ENCODE measurements around the gene MTCH2. TPM values are rescaled to one million over a fixed set of nuclear protein-coding genes. Genes with fewer than 3 reads are reported as not detected.

Gene MTCH2
- polyA plus RNA-seq, 6 donors from 2014 or later = 56.9 to 77.3 (median 64.6) TPM

- H3K27ac Mint-ChIP-seq = peak within 1 kb of the TSS in 2 of 6 donors; percentile 6 to 41
- no peak for DNase-seq
- ATAC-seq (ENCODE audit: low read depth in 2 of 2) = peak; percentile 42 to 51
- H3K4me1 Mint-ChIP-seq = peaks cover 10 to 21% (median 12%) of the 10 kb centered on the region in 3 donors
- H3K27me3 Mint-ChIP-seq = peaks cover 18 to 39% (median 36%) of the 10 kb centered on the region in 3 donors
- peak within 1 kb of the TSS in 6 of 8 donors; percentile 47 to 80 (median 54) for H3K4me3 Mint-ChIP-seq
- H3K36me3 Mint-ChIP-seq = no peaks in the 10 kb centered on the region
- H3K9me3 Mint-ChIP-seq = peaks cover 0 to 2% (median 0%) of the 10 kb centered on the region in 7 donors
Measured at GRCh38 chr11:47593934-47594855, 48.2 kb downstream of the MTCH2 start, which contains the start of gene C1QTNF4. TSS of gene C1QTNF4 (minus strand) at chr11:47594411. CDS start at chr11:47590810, 3,601 bp downstream.

- H3K27ac Mint-ChIP-seq = peak overlapping the region in 1 of 6 donors; percentile 41
- DNase-seq (no peak), ATAC-seq (ENCODE audit: low read depth in 2 of 2) (no peak)
- H3K4me3 Mint-ChIP-seq = peak overlapping the region in 5 of 8 donors; percentile 34 to 80 (median 55)
- peaks cover 18 to 39% (median 32%) of the 10 kb centered on the region in 3 donors for H3K27me3 Mint-ChIP-seq
- peaks cover 0 to 2% (median 0%) of the 10 kb centered on the region in 7 donors for H3K9me3 Mint-ChIP-seq
- H3K36me3 Mint-ChIP-seq = no peaks in the 10 kb centered on the region
- peaks cover 11 to 21% (median 12%) of the 10 kb centered on the region in 3 donors for H3K4me1 Mint-ChIP-seq
Measured at GRCh38 chr11:47593492-47593933, 48.8 kb downstream of the MTCH2 start.

GRCh38 chr11:47592970-47593369 lies 49.4 kb downstream of the MTCH2 start:
- ATAC-seq (ENCODE audit: low read depth in 2 of 2) = no peak
- H3K9me3 Mint-ChIP-seq = peaks cover 0 to 2% (median 0%) of the 10 kb centered on the region in 7 donors
- H3K27me3 Mint-ChIP-seq = peaks cover 18 to 39% (median 32%) of the 10 kb centered on the region in 3 donors
- no peak overlapping the region for H3K27ac Mint-ChIP-seq
- peak overlapping the region in 4 of 8 donors; percentile 15 to 80 (median 47) for H3K4me3 Mint-ChIP-seq
- H3K36me3 Mint-ChIP-seq = no peaks in the 10 kb centered on the region
- H3K4me1 Mint-ChIP-seq = peaks cover 12 to 21% (median 16%) of the 10 kb centered on the region in 3 donors
- DNase-seq = no peak

- DNase-seq = no peak
- Mint-ChIP-seq H3K36me3 (no peaks in the 10 kb centered on the region), H3K27ac (peak overlapping the region in 2 of 6 donors; percentile 6 to 44), H3K27me3 (peaks cover 18 to 39% (median 32%) of the 10 kb centered on the region in 3 donors), H3K4me3 (peak overlapping the region in 1 of 8 donors; percentile 80), H3K9me3 (peaks cover 0 to 2% (median 0%) of the 10 kb centered on the region in 7 donors), H3K4me1 (peaks cover 12 to 21% (median 19%) of the 10 kb centered on the region in 3 donors)
- no peak for ATAC-seq (ENCODE audit: low read depth in 2 of 2)
Measured at GRCh38 chr11:47592251-47592650, 50.1 kb downstream of the MTCH2 start.

GRCh38 chr11:47591764-47592163 lies 50.6 kb downstream of the MTCH2 start:
- H3K4me1 Mint-ChIP-seq = peaks cover 12 to 21% (median 19%) of the 10 kb centered on the region in 3 donors
- no peak overlapping the region for H3K4me3 Mint-ChIP-seq
- no peak overlapping the region for H3K27ac Mint-ChIP-seq
- peaks cover 0 to 2% (median 0%) of the 10 kb centered on the region in 7 donors for H3K9me3 Mint-ChIP-seq
- DNase-seq (no peak), ATAC-seq (ENCODE audit: low read depth in 2 of 2) (peak in 1 of 2 donors; percentile 27)
- H3K36me3 Mint-ChIP-seq = no peaks in the 10 kb centered on the region
- peaks cover 18 to 39% (median 32%) of the 10 kb centered on the region in 3 donors for H3K27me3 Mint-ChIP-seq

GRCh38 chr11:47589977-47590861 lies 52.1 kb downstream of the MTCH2 start:
- H3K27me3 Mint-ChIP-seq = peaks cover 14 to 30% (median 22%) of the 10 kb centered on the region in 3 donors
- H3K36me3 Mint-ChIP-seq = no peaks in the 10 kb centered on the region
- DNase-seq (no peak), ATAC-seq (ENCODE audit: low read depth in 2 of 2) (no peak)
- no peak overlapping the region for H3K27ac Mint-ChIP-seq
- peaks cover 12 to 21% (median 19%) of the 10 kb centered on the region in 3 donors for H3K4me1 Mint-ChIP-seq
- H3K4me3 Mint-ChIP-seq = no peak overlapping the region
- peaks cover 0 to 2% (median 0%) of the 10 kb centered on the region in 7 donors for H3K9me3 Mint-ChIP-seq

GRCh38 chr11:47589584-47589976 lies 52.8 kb downstream of the MTCH2 start:
- Mint-ChIP-seq H3K4me1 (peaks cover 11 to 19% (median 19%) of the 10 kb centered on the region in 3 donors), H3K9me3 (peaks cover 0 to 2% (median 0%) of the 10 kb centered on the region in 7 donors)
- ATAC-seq (ENCODE audit: low read depth in 2 of 2) = no peak

GRCh38 chr11:47589118-47589517 lies 53.2 kb downstream of the MTCH2 start:
- H3K27me3 Mint-ChIP-seq = peaks cover 11 to 19% (median 13%) of the 10 kb centered on the region in 3 donors
- H3K4me3 Mint-ChIP-seq = no peak overlapping the region
- peaks cover 5 to 6% of the 10 kb centered on the region in 2 donors for H3K36me3 Mint-ChIP-seq
- peaks cover 8 to 19% (median 15%) of the 10 kb centered on the region in 3 donors for H3K4me1 Mint-ChIP-seq
- ATAC-seq (ENCODE audit: low read depth in 2 of 2) (no peak), DNase-seq (no peak)
- peaks cover 0 to 2% (median 0%) of the 10 kb centered on the region in 7 donors for H3K9me3 Mint-ChIP-seq
- H3K27ac Mint-ChIP-seq = peak overlapping the region in 1 of 6 donors; percentile 24

More at GRCh38 chr11:47589584-47589976, 52.8 kb downstream of the MTCH2 start:
- H3K27ac Mint-ChIP-seq = no peak overlapping the region
- no peak overlapping the region for H3K4me3 Mint-ChIP-seq
- peaks cover 13 to 24% (median 16%) of the 10 kb centered on the region in 3 donors for H3K27me3 Mint-ChIP-seq
- no peak for DNase-seq
- H3K36me3 Mint-ChIP-seq = peaks cover under 1 to 2% of the 10 kb centered on the region in 2 donors

- Mint-ChIP-seq H3K4me1 (peaks cover 0 to 8% (median 5%) of the 10 kb centered on the region in 3 donors), H3K4me3 (no peak overlapping the region), H3K27me3 (peaks cover 0 to 11% (median 6%) of the 10 kb centered on the region in 3 donors), H3K9me3 (peaks cover 0 to 2% (median 0%) of the 10 kb centered on the region in 7 donors), H3K36me3 (peaks cover 12 to 15% of the 10 kb centered on the region in 2 donors), H3K27ac (no peak overlapping the region)
- ATAC-seq (ENCODE audit: low read depth in 2 of 2) (no peak), DNase-seq (no peak)
Measured at GRCh38 chr11:47587723-47588326, 54.5 kb downstream of the MTCH2 start.

- peaks cover 0 to 2% (median 0%) of the 10 kb centered on the region in 7 donors for H3K9me3 Mint-ChIP-seq
- no peak for ATAC-seq (ENCODE audit: low read depth in 2 of 2)
- H3K4me1 Mint-ChIP-seq = peaks cover 0 to 8% (median 5%) of the 10 kb centered on the region in 3 donors
- peaks cover 0 to 5% (median 0%) of the 10 kb centered on the region in 3 donors for H3K27me3 Mint-ChIP-seq
- H3K4me3 Mint-ChIP-seq = no peak overlapping the region
- DNase-seq = no peak
- H3K27ac Mint-ChIP-seq = peak overlapping the region in 2 of 6 donors; percentile 57 to 60
- peaks cover 12 to 15% of the 10 kb centered on the region in 2 donors for H3K36me3 Mint-ChIP-seq
Measured at GRCh38 chr11:47587039-47587716, 55.2 kb downstream of the MTCH2 start.

- peaks cover 12 to 15% of the 10 kb centered on the region in 2 donors for H3K36me3 Mint-ChIP-seq
- ATAC-seq (ENCODE audit: low read depth in 2 of 2) (no peak), DNase-seq (no peak)
- H3K9me3 Mint-ChIP-seq = peaks cover 0 to 2% (median 0%) of the 10 kb centered on the region in 7 donors
- no peak within 1 kb of the TSS for H3K4me3 Mint-ChIP-seq
- H3K27ac Mint-ChIP-seq = peak within 1 kb of the TSS in 2 of 6 donors; percentile 60 to 74
- no peaks in the 10 kb centered on the region for H3K27me3 Mint-ChIP-seq
- peaks cover 0 to 12% (median 0%) of the 10 kb centered on the region in 3 donors for H3K4me1 Mint-ChIP-seq
Measured at GRCh38 chr11:47586098-47586855, 56.1 kb downstream of the MTCH2 start, which contains the start of gene FAM180B. TSS of gene FAM180B (plus strand) at chr11:47586678. CDS start at chr11:47586769, 91 bp downstream.
